Suprapubic skin (tissue), 4 donors: ENCODE measurements around the gene PGBD5.

Experiments used
- CTCF ChIP-seq, 2 donors: fragments of 200-600 bp in 1 of 2; fragments of 450-650 bp in 1 of 2; sonication (generic) in 1 of 2; IDR thresholded peaks; one replicate each; pipeline ENCODE4 v1.5.1; 2016 to 2019; ENCODE audit warnings: antibody characterized with exemption in 2 of 2, mild to moderate bottlenecking in 1 of 2, moderate library complexity in 1 of 2
- EP300 ChIP-seq: sonication (generic); formaldehyde crosslinking; IDR thresholded peaks from one replicate; pipeline ENCODE4 v1.6.1; 2017; ENCODE audit warnings: antibody characterized with exemption
- POLR2A ChIP-seq, 2 donors: fragments of 450-650 bp; IDR thresholded peaks; one replicate each; pipeline ENCODE4 v1.6.1; 2017; ENCODE audit warnings: antibody characterized with exemption in 2 of 2, mild to moderate bottlenecking in 2 of 2, moderate library complexity in 2 of 2
- POLR2AphosphoS5 ChIP-seq, 3 donors: sonication (generic); formaldehyde crosslinking; IDR thresholded peaks; one replicate each; pipeline ENCODE4 v1.6.1; 2017; ENCODE audit warnings: antibody characterized with exemption in 3 of 3

GRCh38 chr1:230309646-230310177 is 116.4 kb downstream of the PGBD5 start:
- TF ChIP-seq POLR2A (IDR thresholded peaks at IDR 0.05) (no peak), EP300 (no peak), CTCF (IDR thresholded peaks at IDR 0.05) (no peak), POLR2AphosphoS5 (IDR thresholded peaks at IDR 0.05) (no peak)
